Amygdala (tissue), 56 donors: ENCODE data around the gene USP17L24.
"Not testable (repeated sequence)": the region's sequence is repeated elsewhere in the genome, so short reads cannot be mapped to it uniquely, and the experiment has no call there.

Experiments
- DNase-seq, 56 donors: peaks; one replicate each; lab custom pipeline; 2025; lab: John Stamatoyannopoulos, UW

The USP17L24 gene, protein sequence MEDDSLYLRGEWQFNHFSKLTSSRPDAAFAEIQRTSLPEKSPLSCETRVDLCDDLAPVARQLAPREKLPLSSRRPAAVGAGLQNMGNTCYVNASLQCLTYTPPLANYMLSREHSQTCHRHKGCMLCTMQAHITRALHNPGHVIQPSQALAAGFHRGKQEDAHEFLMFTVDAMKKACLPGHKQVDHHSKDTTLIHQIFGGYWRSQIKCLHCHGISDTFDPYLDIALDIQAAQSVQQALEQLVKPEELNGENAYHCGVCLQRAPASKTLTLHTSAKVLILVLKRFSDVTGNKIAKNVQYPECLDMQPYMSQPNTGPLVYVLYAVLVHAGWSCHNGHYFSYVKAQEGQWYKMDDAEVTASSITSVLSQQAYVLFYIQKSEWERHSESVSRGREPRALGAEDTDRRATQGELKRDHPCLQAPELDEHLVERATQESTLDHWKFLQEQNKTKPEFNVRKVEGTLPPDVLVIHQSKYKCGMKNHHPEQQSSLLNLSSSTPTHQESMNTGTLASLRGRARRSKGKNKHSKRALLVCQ

DNA sequence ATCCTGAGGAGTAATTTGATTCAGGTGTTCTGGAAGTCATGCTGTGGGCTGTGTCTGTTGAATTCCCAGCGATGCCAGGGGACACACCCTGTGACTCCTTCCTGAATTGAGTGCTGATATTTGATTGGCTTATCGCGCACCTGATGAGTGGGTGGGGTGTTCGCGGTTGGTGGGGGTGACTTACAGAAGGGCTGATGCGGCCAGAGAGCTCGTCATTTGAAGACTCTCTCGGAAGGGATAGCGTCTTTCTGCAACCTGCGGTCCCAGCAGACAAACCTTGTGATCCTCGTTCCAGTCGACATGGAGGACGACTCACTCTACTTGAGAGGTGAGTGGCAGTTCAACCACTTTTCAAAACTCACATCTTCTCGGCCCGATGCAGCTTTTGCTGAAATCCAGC is at the start of gene USP17L24:
TSS of gene USP17L24 (plus strand) at position 301 of the 400 bp plus-strand sequence. CDS start at position 301, 0 bp downstream.
- DNase-seq: not testable (repeated sequence)

DNA sequence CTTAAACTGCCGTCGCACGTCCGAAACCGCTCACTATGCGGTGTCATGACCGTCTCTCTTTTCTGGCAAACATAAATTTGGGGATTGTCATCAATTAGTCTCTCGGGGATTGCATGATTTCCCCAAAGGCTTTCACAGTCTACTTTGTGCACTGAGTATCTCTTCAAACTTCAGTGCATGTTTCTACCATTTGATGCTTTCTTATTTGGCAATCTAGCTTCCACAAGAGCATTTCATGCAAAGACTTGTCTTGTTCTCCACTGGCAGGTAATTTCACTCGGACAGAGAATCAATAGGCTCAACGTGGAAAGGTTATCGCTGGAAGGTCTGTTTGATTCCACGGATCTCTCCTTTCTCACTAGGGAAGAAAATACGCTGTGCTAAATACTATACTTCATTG is 774 bp upstream of the USP17L24 start:
- DNase-seq: not testable (repeated sequence)

DNA sequence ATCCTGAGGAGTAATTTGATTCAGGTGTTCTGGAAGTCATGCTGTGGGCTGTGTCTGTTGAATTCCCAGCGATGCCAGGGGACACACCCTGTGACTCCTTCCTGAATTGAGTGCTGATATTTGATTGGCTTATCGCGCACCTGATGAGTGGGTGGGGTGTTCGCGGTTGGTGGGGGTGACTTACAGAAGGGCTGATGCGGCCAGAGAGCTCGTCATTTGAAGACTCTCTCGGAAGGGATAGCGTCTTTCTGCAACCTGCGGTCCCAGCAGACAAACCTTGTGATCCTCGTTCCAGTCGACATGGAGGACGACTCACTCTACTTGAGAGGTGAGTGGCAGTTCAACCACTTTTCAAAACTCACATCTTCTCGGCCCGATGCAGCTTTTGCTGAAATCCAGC is 4.6 kb downstream of the USP17L24 start, which contains the start of gene USP17L25:
TSS of gene USP17L25 (plus strand) at position 301 of the 400 bp plus-strand sequence. CDS start at position 301, 0 bp downstream.
- DNase-seq: not testable (repeated sequence)

DNA sequence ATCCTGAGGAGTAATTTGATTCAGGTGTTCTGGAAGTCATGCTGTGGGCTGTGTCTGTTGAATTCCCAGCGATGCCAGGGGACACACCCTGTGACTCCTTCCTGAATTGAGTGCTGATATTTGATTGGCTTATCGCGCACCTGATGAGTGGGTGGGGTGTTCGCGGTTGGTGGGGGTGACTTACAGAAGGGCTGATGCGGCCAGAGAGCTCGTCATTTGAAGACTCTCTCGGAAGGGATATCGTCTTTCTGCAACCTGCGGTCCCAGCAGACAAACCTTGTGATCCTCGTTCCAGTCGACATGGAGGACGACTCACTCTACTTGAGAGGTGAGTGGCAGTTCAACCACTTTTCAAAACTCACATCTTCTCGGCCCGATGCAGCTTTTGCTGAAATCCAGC is 9.4 kb downstream of the USP17L24 start, which contains the start of gene USP17L26:
TSS of gene USP17L26 (plus strand) at position 301 of the 400 bp plus-strand sequence. CDS start at position 301, 0 bp downstream.
- DNase-seq: not testable (repeated sequence)

- not testable (repeated sequence) for DNase-seq
Observed at GRCh38 chr4:9339103-9339502, 14.1 kb downstream of the USP17L24 start, which contains the start of gene USP17L5. Gene USP17L5 (plus strand): TSS chr4:9339403. CDS start chr4:9339403, 0 bp downstream.

DNA sequence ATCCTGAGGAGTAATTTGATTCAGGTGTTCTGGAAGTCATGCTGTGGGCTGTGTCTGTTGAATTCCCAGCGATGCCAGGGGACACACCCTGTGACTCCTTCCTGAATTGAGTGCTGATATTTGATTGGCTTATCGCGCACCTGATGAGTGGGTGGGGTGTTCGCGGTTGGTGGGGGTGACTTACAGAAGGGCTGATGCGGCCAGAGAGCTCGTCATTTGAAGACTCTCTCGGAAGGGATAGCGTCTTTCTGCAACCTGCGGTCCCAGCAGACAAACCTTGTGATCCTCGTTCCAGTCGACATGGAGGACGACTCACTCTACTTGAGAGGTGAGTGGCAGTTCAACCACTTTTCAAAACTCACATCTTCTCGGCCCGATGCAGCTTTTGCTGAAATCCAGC is 18.9 kb downstream of the USP17L24 start, which contains the start of gene USP17L27:
TSS of gene USP17L27 (plus strand) at position 301 of the 400 bp plus-strand sequence. CDS start at position 301, 0 bp downstream.
- DNase-seq: not testable (repeated sequence)

- DNase-seq: not testable (repeated sequence)
Observed at GRCh38 chr4:9348593-9348992, 23.6 kb downstream of the USP17L24 start, which contains the start of gene USP17L28. Gene USP17L28 (plus strand): TSS chr4:9348893. CDS start chr4:9348893, 0 bp downstream.

GRCh38 chr4:9350866-9351265 is 25.9 kb downstream of the USP17L24 start:
- DNase-seq: not testable (repeated sequence)

DNA sequence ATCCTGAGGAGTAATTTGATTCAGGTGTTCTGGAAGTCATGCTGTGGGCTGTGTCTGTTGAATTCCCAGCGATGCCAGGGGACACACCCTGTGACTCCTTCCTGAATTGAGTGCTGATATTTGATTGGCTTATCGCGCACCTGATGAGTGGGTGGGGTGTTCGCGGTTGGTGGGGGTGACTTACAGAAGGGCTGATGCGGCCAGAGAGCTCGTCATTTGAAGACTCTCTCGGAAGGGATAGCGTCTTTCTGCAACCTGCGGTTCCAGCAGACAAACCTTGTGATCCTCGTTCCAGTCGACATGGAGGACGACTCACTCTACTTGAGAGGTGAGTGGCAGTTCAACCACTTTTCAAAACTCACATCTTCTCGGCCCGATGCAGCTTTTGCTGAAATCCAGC is 28.4 kb downstream of the USP17L24 start, which contains the start of gene USP17L29:
TSS of gene USP17L29 (plus strand) at position 301 of the 400 bp plus-strand sequence. CDS start at position 301, 0 bp downstream.
- not testable (repeated sequence) for DNase-seq

GRCh38 chr4:9362829-9363228 is 37.9 kb downstream of the USP17L24 start, which contains the start of gene USP17L30:
Gene USP17L30 (plus strand): TSS chr4:9363129. CDS start chr4:9363129, 0 bp downstream.
- not testable (repeated sequence) for DNase-seq
